ENCODE data around the gene PARD3.

The PARD3 gene

GRCh38 chr10:34526186-34526585, 288.9 kb downstream of the PARD3 start:
- no peaks in the 10 kb centered on the region for H3K27me3 ChIP-seq (ENCODE audit: low read depth, low read length)
- peak overlapping the region; percentile 65 for H3K27ac ChIP-seq (ENCODE audit: low read length)
- H3K9me3 ChIP-seq (ENCODE audit: control insufficient read depth in 1 of 2, low read length in 2 of 2), result no peaks in the 10 kb centered on the region
- H3K4me3 ChIP-seq (ENCODE audit: low read depth in 1 of 2, low read length in 2 of 2), result no peak overlapping the region
- peaks cover 3 to 16% of the 10 kb centered on the region in 2 donors for H3K4me1 ChIP-seq (ENCODE audit: control insufficient read depth in 1 of 2, insufficient read depth in 2 of 2, low read length in 2 of 2)
- H3K36me3 ChIP-seq (ENCODE audit: control insufficient read depth in 1 of 2, insufficient read depth in 2 of 2, low read length in 2 of 2), result no peaks in the 10 kb centered on the region

DNA sequence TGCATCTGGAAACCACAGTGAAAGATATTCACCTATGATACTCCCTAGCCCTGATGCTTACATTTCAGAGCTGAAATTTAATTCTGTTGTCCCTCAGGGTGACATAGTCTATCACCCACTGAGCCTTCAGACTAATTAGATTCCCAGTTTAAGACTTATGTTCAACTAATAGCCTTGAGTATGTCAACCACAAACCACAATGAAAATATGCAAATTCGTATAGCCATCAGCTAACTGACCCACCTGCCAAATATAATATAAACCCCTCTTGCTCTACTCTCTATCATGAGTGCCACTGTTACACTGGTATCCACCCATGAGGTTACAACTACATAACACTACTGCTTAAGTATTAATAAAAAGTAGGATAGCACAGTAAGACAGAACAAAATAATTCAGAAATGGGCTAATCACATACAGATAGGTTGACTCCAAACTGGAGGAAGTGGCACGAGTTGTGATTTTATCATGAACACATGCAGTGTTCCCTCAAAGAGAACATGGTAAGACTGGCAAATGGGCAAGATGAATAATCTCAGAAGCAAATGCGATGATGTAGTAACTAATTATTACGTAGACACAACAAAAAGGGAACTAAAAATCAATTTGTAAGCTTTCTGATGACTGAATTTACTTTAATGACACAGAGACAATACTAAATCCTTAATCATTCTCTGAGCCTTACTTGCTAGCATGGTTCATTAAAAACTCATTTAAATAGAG, 290.6 kb downstream of the PARD3 start:
- Histone ChIP-seq H3K4me1 (ENCODE audit: control insufficient read depth in 1 of 2, insufficient read depth in 2 of 2, low read length in 2 of 2) (peaks cover 3 to 16% of the 10 kb centered on the region in 2 donors), H3K9me3 (ENCODE audit: control insufficient read depth in 1 of 2, low read length in 2 of 2) (no peaks in the 10 kb centered on the region), H3K36me3 (ENCODE audit: control insufficient read depth in 1 of 2, insufficient read depth in 2 of 2, low read length in 2 of 2) (no peaks in the 10 kb centered on the region), H3K27ac (ENCODE audit: low read length) (no peak overlapping the region), H3K4me3 (ENCODE audit: low read depth in 1 of 2, low read length in 2 of 2) (no peak overlapping the region), H3K27me3 (ENCODE audit: low read depth, low read length) (no peaks in the 10 kb centered on the region)

GRCh38 chr10:34523017-34523767, 291.9 kb downstream of the PARD3 start:
- Histone ChIP-seq H3K27me3 (ENCODE audit: low read depth, low read length) (no peaks in the 10 kb centered on the region), H3K4me1 (ENCODE audit: control insufficient read depth in 1 of 2, insufficient read depth in 2 of 2, low read length in 2 of 2) (peaks cover 3 to 16% of the 10 kb centered on the region in 2 donors), H3K36me3 (ENCODE audit: control insufficient read depth in 1 of 2, insufficient read depth in 2 of 2, low read length in 2 of 2) (no peaks in the 10 kb centered on the region), H3K9me3 (ENCODE audit: control insufficient read depth in 1 of 2, low read length in 2 of 2) (no peaks in the 10 kb centered on the region), H3K4me3 (ENCODE audit: low read depth in 1 of 2, low read length in 2 of 2) (no peak overlapping the region), H3K27ac (ENCODE audit: low read length) (no peak overlapping the region)

- no peak overlapping the region for H3K4me3 ChIP-seq (ENCODE audit: low read depth in 1 of 2, low read length in 2 of 2)
- no peaks in the 10 kb centered on the region for H3K36me3 ChIP-seq (ENCODE audit: control insufficient read depth in 1 of 2, insufficient read depth in 2 of 2, low read length in 2 of 2)
- H3K9me3 ChIP-seq (ENCODE audit: control insufficient read depth in 1 of 2, low read length in 2 of 2), result no peaks in the 10 kb centered on the region
- peaks cover 3 to 12% of the 10 kb centered on the region in 2 donors for H3K4me1 ChIP-seq (ENCODE audit: control insufficient read depth in 1 of 2, insufficient read depth in 2 of 2, low read length in 2 of 2)
- H3K27ac ChIP-seq (ENCODE audit: low read length), result no peak overlapping the region
- no peaks in the 10 kb centered on the region for H3K27me3 ChIP-seq (ENCODE audit: low read depth, low read length)
These were observed 292.6 kb downstream of the PARD3 start for GRCh38 chr10:34522546-34522945.

DNA sequence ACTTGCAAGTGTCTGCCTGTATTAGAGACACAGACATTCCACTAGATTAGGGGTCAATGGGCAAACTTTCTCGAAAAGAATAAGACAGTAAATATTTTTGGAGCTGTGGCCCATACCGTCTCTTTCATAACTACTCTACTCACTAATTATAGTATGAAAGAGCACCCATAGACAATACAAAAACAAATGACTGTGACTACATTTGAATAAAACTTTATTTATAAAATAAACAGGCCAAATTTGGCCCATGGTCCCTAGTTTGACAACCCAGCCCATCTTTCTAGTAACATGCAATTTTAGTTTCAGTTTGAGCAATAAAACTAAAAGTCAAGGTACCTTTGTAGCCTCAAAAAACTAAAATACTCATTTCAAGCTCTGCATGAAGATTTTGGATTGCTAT, 294.6 kb downstream of the PARD3 start:
- Histone ChIP-seq H3K4me3 (ENCODE audit: low read depth in 1 of 2, low read length in 2 of 2) (no peak overlapping the region), H3K27me3 (ENCODE audit: low read depth, low read length) (no peaks in the 10 kb centered on the region), H3K36me3 (ENCODE audit: control insufficient read depth in 1 of 2, insufficient read depth in 2 of 2, low read length in 2 of 2) (no peaks in the 10 kb centered on the region), H3K9me3 (ENCODE audit: control insufficient read depth in 1 of 2, low read length in 2 of 2) (no peaks in the 10 kb centered on the region), H3K27ac (ENCODE audit: low read length) (no peak overlapping the region), H3K4me1 (ENCODE audit: control insufficient read depth in 1 of 2, insufficient read depth in 2 of 2, low read length in 2 of 2) (no peaks in the 10 kb centered on the region)

DNA sequence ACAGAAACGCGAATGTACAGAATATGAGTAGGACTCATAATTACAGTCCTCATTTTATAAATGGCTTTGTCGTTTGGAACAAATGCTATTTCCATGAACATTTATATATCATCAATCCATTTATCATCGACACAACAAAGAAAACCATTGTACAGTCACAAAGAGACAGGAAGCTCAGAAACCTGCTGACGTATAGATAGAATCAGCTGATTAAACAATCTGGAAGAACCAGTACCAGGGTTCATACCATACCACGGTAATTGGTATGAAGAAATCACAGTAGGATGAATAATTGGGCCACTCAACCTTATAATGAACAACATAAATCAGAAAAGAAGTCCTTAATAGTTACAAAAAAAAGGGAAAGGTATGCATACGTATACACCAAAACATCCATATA, 295.0 kb downstream of the PARD3 start:
- H3K36me3 ChIP-seq (ENCODE audit: control insufficient read depth in 1 of 2, insufficient read depth in 2 of 2, low read length in 2 of 2), result no peaks in the 10 kb centered on the region
- H3K27ac ChIP-seq (ENCODE audit: low read length), result no peak overlapping the region
- H3K4me1 ChIP-seq (ENCODE audit: control insufficient read depth in 1 of 2, insufficient read depth in 2 of 2, low read length in 2 of 2), result no peaks in the 10 kb centered on the region
- H3K4me3 ChIP-seq (ENCODE audit: low read depth in 1 of 2, low read length in 2 of 2), result no peak overlapping the region
- H3K27me3 ChIP-seq (ENCODE audit: low read depth, low read length), result no peaks in the 10 kb centered on the region
- no peaks in the 10 kb centered on the region for H3K9me3 ChIP-seq (ENCODE audit: control insufficient read depth in 1 of 2, low read length in 2 of 2)

DNA sequence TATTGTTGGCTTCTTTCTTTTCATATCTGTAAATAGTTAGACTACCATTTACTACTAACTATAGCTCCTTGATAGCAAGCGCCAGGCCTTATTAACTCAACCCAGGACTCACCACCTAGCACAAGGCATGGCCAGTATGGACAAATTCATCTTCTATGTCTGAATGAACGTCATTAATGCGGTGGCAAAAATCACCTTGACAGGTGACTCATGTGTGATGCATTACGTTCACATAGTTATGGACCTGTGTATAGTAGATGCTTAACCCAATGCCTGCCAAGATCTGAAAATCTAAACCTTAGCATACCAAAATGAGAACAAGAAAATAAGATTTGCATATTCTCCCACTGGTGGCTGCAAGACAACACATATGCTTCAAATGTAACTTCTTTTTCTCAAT, 300.8 kb downstream of the PARD3 start:
- Histone ChIP-seq H3K9me3 (ENCODE audit: control insufficient read depth in 1 of 2, low read length in 2 of 2) (no peaks in the 10 kb centered on the region), H3K36me3 (ENCODE audit: control insufficient read depth in 1 of 2, insufficient read depth in 2 of 2, low read length in 2 of 2) (no peaks in the 10 kb centered on the region), H3K27me3 (ENCODE audit: low read depth, low read length) (no peaks in the 10 kb centered on the region), H3K4me3 (ENCODE audit: low read depth in 1 of 2, low read length in 2 of 2) (no peak overlapping the region), H3K27ac (ENCODE audit: low read length) (no peak overlapping the region), H3K4me1 (ENCODE audit: control insufficient read depth in 1 of 2, insufficient read depth in 2 of 2, low read length in 2 of 2) (no peaks in the 10 kb centered on the region)

DNA sequence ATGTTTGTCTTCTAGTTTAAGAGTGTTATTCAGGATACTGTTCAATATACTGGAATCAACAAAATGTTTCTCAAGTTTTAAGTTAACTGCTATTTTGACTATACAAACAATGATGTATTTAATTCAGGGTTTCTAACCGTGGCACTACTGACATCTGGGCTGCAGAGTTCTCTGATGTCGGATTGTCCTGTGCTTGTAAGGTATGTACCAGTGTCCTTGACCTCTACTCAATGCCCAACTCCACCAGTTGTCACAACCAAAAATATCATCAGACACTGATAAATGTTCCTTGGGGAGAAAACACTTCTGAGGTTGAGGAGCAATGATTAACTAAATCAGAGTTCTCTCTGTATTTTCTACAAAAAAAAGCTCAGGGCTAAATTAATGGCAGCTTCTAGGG, 301.5 kb downstream of the PARD3 start:
- Histone ChIP-seq H3K27ac (ENCODE audit: low read length) (no peak overlapping the region), H3K4me1 (ENCODE audit: control insufficient read depth in 1 of 2, insufficient read depth in 2 of 2, low read length in 2 of 2) (no peaks in the 10 kb centered on the region), H3K9me3 (ENCODE audit: control insufficient read depth in 1 of 2, low read length in 2 of 2) (no peaks in the 10 kb centered on the region), H3K36me3 (ENCODE audit: control insufficient read depth in 1 of 2, insufficient read depth in 2 of 2, low read length in 2 of 2) (no peaks in the 10 kb centered on the region), H3K27me3 (ENCODE audit: low read depth, low read length) (no peaks in the 10 kb centered on the region), H3K4me3 (ENCODE audit: low read depth in 1 of 2, low read length in 2 of 2) (no peak overlapping the region)

DNA sequence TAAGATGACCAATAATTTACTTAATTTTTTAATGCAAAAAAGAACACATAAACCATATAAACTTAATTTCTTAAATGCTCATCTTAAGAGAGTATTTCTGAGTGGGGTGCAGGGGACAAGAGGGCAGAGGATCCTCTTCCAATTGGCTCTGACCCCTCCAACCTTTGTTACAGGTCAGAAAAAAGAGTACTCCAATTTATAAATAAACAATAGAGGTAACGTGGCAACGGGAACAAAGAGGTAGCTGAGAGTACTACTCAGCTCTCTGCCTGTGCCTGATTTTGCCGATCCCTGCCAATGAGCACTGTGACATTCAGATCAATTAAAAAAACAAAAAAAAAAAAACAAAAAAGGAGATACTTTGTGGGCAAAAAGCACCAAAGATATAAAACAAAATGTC, 307.9 kb downstream of the PARD3 start:
- no peak overlapping the region for H3K27ac ChIP-seq (ENCODE audit: low read length)
- H3K9me3 ChIP-seq (ENCODE audit: control insufficient read depth in 1 of 2, low read length in 2 of 2), result no peaks in the 10 kb centered on the region
- no peaks in the 10 kb centered on the region for H3K27me3 ChIP-seq (ENCODE audit: low read depth, low read length)
- H3K4me3 ChIP-seq (ENCODE audit: low read depth in 1 of 2, low read length in 2 of 2), result no peak overlapping the region
- no peaks in the 10 kb centered on the region for H3K36me3 ChIP-seq (ENCODE audit: control insufficient read depth in 1 of 2, insufficient read depth in 2 of 2, low read length in 2 of 2)
- no peaks in the 10 kb centered on the region for H3K4me1 ChIP-seq (ENCODE audit: control insufficient read depth in 1 of 2, insufficient read depth in 2 of 2, low read length in 2 of 2)

DNA sequence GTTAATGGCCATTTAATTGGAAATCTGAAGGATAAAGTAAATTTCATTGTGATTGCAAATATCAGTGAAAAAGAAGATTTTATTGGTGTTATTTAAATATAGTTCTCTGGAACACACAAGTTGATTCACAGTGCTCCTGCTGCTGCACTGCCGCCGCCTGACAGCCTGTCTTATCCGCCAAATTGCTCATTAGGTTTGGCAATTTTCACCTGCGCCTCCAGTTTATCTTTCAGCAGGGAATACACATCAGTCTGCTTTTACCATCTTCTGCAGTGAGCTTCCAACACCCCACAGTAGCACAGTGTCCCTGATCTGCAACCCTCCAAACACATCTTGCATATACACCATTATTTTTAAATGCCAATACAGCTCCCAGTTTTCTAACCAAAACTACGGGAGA, 308.3 kb downstream of the PARD3 start:
- no peaks in the 10 kb centered on the region for H3K4me1 ChIP-seq (ENCODE audit: control insufficient read depth in 1 of 2, insufficient read depth in 2 of 2, low read length in 2 of 2)
- no peak overlapping the region for H3K4me3 ChIP-seq (ENCODE audit: low read depth in 1 of 2, low read length in 2 of 2)

DNA sequence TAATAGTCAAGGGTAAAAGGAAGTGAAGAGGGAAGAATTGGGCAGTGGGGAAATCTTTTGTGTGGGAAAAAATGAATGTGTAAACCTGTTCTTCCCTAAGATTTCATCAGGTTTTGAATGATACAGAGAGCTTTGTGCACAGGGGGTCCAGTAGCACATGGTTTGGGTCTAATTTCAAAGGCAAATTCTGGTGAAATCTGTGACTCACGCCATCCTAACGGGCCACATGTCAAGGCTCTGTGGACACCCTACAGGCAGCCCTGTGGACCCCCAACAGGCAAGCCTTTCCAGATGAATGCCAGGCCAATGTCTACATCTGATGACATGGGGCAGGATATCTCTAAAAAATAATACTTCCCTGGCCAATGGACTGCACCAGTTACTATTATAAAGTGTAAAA, 309.8 kb downstream of the PARD3 start:
- Histone ChIP-seq H3K27ac (ENCODE audit: low read length) (no peak overlapping the region), H3K4me3 (ENCODE audit: low read depth in 1 of 2, low read length in 2 of 2) (no peak overlapping the region)

More for the DNA sequence above, 308.3 kb downstream of the PARD3 start:
- Histone ChIP-seq H3K9me3 (ENCODE audit: control insufficient read depth in 1 of 2, low read length in 2 of 2) (no peaks in the 10 kb centered on the region), H3K27ac (ENCODE audit: low read length) (no peak overlapping the region), H3K36me3 (ENCODE audit: control insufficient read depth in 1 of 2, insufficient read depth in 2 of 2, low read length in 2 of 2) (no peaks in the 10 kb centered on the region), H3K27me3 (ENCODE audit: low read depth, low read length) (no peaks in the 10 kb centered on the region)

More for the DNA sequence above, 309.8 kb downstream of the PARD3 start:
- Histone ChIP-seq H3K4me1 (ENCODE audit: control insufficient read depth in 1 of 2, insufficient read depth in 2 of 2, low read length in 2 of 2) (no peaks in the 10 kb centered on the region), H3K36me3 (ENCODE audit: control insufficient read depth in 1 of 2, insufficient read depth in 2 of 2, low read length in 2 of 2) (no peaks in the 10 kb centered on the region), H3K27me3 (ENCODE audit: low read depth, low read length) (no peaks in the 10 kb centered on the region), H3K9me3 (ENCODE audit: control insufficient read depth in 1 of 2, low read length in 2 of 2) (no peaks in the 10 kb centered on the region)

All from muscle layer of duodenum (tissue), 2 donors.